H9 (cell line): Measurements from ENCODE around the gene HNF4A. TPM values are rescaled to one million over a fixed set of nuclear protein-coding genes. Genes with fewer than 3 reads are reported as not detected.

ENCODE experiments used
- DNase-seq: peaks from one replicate; pipeline ENCODE4 v3.0.0-alpha.2; 2017
- H2AFZ ChIP-seq: one replicate; pipeline ENCODE4 v1.6.1; 2013; ENCODE audit warnings: mild to moderate bottlenecking, low read length, control low read depth, moderate library complexity
- H2AK5ac ChIP-seq: 2 replicates; pipeline ENCODE4 v1.6.1; 2013; ENCODE audit warnings: low read length, control low read depth, mixed read lengths; ENCODE audit not compliant: insufficient read length
- H2BK120ac ChIP-seq: one replicate; pipeline ENCODE4 v1.6.1; 2013; ENCODE audit warnings: low read depth, mild to moderate bottlenecking, low read length, control low read depth, inconsistent platforms; ENCODE audit not compliant: poor library complexity, severe bottlenecking
- H2BK12ac ChIP-seq: 2 replicates; pipeline ENCODE4 v1.6.1; 2013; ENCODE audit warnings: low read length, control low read depth, mixed read lengths, low read depth; ENCODE audit not compliant: insufficient read length
- H2BK15ac ChIP-seq: 2 replicates; pipeline ENCODE4 v1.6.1; 2013; ENCODE audit warnings: low read depth, low read length, control low read depth
- H2BK20ac ChIP-seq: one replicate; pipeline ENCODE4 v1.6.1; 2013; ENCODE audit warnings: low read depth, mild to moderate bottlenecking, low read length, control low read depth, inconsistent platforms; ENCODE audit not compliant: poor library complexity, severe bottlenecking
- H2BK5ac ChIP-seq: 2 replicates; pipeline ENCODE4 v1.6.1; 2013; ENCODE audit warnings: low read length, control low read depth, mixed read lengths; ENCODE audit not compliant: insufficient read length
- H3K14ac ChIP-seq: 2 replicates; pipeline ENCODE4 v1.6.1; 2013; ENCODE audit warnings: low read length, control low read depth; ENCODE audit not compliant: insufficient read depth
- H3K18ac ChIP-seq: 2 replicates; pipeline ENCODE4 v1.6.1; 2013; ENCODE audit warnings: low read depth, mild to moderate bottlenecking, mixed read lengths, low read length, control low read depth; ENCODE audit not compliant: insufficient read length
- H3K23ac ChIP-seq: 2 replicates; pipeline ENCODE4 v1.6.1; 2013; ENCODE audit warnings: low read length, control low read depth, mixed read lengths, low read depth; ENCODE audit not compliant: insufficient read length
- H3K23me2 ChIP-seq: 2 replicates; pipeline ENCODE4 v1.6.1; 2013; ENCODE audit warnings: low read depth, mild to moderate bottlenecking, mixed read lengths, low read length, control low read depth; ENCODE audit not compliant: insufficient read length, poor library complexity, severe bottlenecking
- H3K27ac ChIP-seq: 2 replicates; pipeline ENCODE4 v1.5.1; 2013; ENCODE audit warnings: low read length, control low read depth, mixed read lengths, low read depth; ENCODE audit not compliant: insufficient read length
- H3K27me3 ChIP-seq: 2 replicates; pipeline ENCODE4 v1.6.1; 2013; ENCODE audit warnings: low read length, control low read depth, inconsistent platforms; ENCODE audit not compliant: insufficient read depth
- H3K4ac ChIP-seq: 2 replicates; pipeline ENCODE4 v1.6.1; 2013; ENCODE audit warnings: low read depth, mild to moderate bottlenecking, control low read depth, inconsistent platforms, low read length, moderate library complexity
- H3K4me1 ChIP-seq: 2 replicates; pipeline ENCODE4 v1.6.1; 2013; ENCODE audit warnings: low read length, control low read depth, inconsistent platforms; ENCODE audit not compliant: insufficient read depth
- H3K4me2 ChIP-seq: 2 replicates; pipeline ENCODE4 v1.6.1; 2013; ENCODE audit warnings: low read length, control low read depth, mixed read lengths; ENCODE audit not compliant: insufficient read length, insufficient read depth
- H3K56ac ChIP-seq: 2 replicates; pipeline ENCODE4 v1.6.1; 2013; ENCODE audit warnings: low read depth, mild to moderate bottlenecking, mixed read lengths, low read length, control low read depth; ENCODE audit not compliant: insufficient read length
- H3K79me1 ChIP-seq: 2 replicates; pipeline ENCODE4 v1.6.1; 2013; ENCODE audit warnings: low read depth, mild to moderate bottlenecking, moderate library complexity, low read length, control low read depth, inconsistent platforms; ENCODE audit not compliant: insufficient read depth, poor library complexity, severe bottlenecking
- H3K79me2 ChIP-seq: 2 replicates; pipeline ENCODE4 v1.6.1; 2013; ENCODE audit warnings: low read length, control low read depth, inconsistent platforms; ENCODE audit not compliant: insufficient read depth
- H3K9ac ChIP-seq: 2 replicates; pipeline ENCODE4 v1.6.1; 2013; ENCODE audit warnings: low read length, control low read depth, mixed read lengths; ENCODE audit not compliant: insufficient read length; ENCODE audit errors: extremely low read depth
- H3K9me3 ChIP-seq: one replicate; pipeline ENCODE4 v1.6.1; 2013; ENCODE audit warnings: low read depth, low read length, inconsistent platforms; ENCODE audit not compliant: control insufficient read depth
- H3T11ph ChIP-seq: one replicate; pipeline ENCODE4 v1.6.1; 2013; ENCODE audit warnings: mild to moderate bottlenecking, low read length, control low read depth, inconsistent platforms
- H4K20me1 ChIP-seq: one replicate; pipeline ENCODE4 v1.6.1; 2013; ENCODE audit not compliant: control insufficient read depth, insufficient read length, insufficient read depth
- H4K5ac ChIP-seq: 2 replicates; pipeline ENCODE4 v1.6.1; 2013; ENCODE audit warnings: low read depth, mild to moderate bottlenecking, mixed read lengths, low read length, control low read depth; ENCODE audit not compliant: insufficient read length
- H4K8ac ChIP-seq: replicated peaks from 2 replicates; pipeline ENCODE4 v1.6.1; 2013; ENCODE audit warnings: low read length, control low read depth, mixed read lengths, low read depth; ENCODE audit not compliant: insufficient read length
- H4K91ac ChIP-seq: 2 replicates; pipeline ENCODE4 v1.6.1; 2013; ENCODE audit warnings: low read depth, mild to moderate bottlenecking, moderate library complexity, mixed read lengths, low read length, control low read depth; ENCODE audit not compliant: insufficient read length
- H3K27ac Mint-ChIP-seq, 3 experiments: 2 replicates in 2 of 3; 3 replicates in 1 of 3; pipeline ENCODE4 v1.8.0; 2020 to 2021; ENCODE audit warnings: mixed read lengths in 3 of 3, mild to moderate bottlenecking in 1 of 3, moderate library complexity in 1 of 3
- H3K27me3 Mint-ChIP-seq: 2 replicates; pipeline ENCODE4 v1.8.0; 2021; ENCODE audit warnings: low read depth, mild to moderate bottlenecking, moderate library complexity, mixed read lengths
- H3K36me3 Mint-ChIP-seq, 3 experiments: 2 replicates in 2 of 3; 3 replicates in 1 of 3; pipeline ENCODE4 v1.8.0; 2020 to 2021; ENCODE audit warnings: low read depth in 3 of 3, mixed read lengths in 3 of 3; ENCODE audit not compliant: insufficient read depth in 1 of 3
- H3K4me1 Mint-ChIP-seq, 2 experiments: 2 replicates each; pipeline ENCODE4 v1.8.0; 2020; ENCODE audit warnings: mixed read lengths in 2 of 2
- H3K4me3 Mint-ChIP-seq, 2 experiments: 2 replicates in 1 of 2; 3 replicates in 1 of 2; pipeline ENCODE4 v1.8.0; 2020 to 2021; ENCODE audit warnings: mild to moderate bottlenecking in 2 of 2, mixed read lengths in 2 of 2, moderate library complexity in 1 of 2
- H3K9me3 Mint-ChIP-seq, 2 experiments: 2 replicates in 1 of 2; 3 replicates in 1 of 2; pipeline ENCODE4 v1.8.0; 2020; ENCODE audit warnings: mild to moderate bottlenecking in 2 of 2, mixed read lengths in 2 of 2, moderate library complexity in 1 of 2
- CTCF ChIP-seq: fragments of 200-600 bp; sonication (generic); conservative IDR thresholded peaks from 3 replicates; pipeline ENCODE4 v1.8.0; 2021; ENCODE audit warnings: antibody characterized with exemption, mild to moderate bottlenecking
- WGBS: extraction: QIAGEN DNeasy Blood & Tissue Kit; methylation state at CpG from one replicate; pipeline ENCODE4 v1.1.7; 2013; ENCODE audit warnings: missing lambda C conversion rate, low lambda C conversion rate, mixed read lengths; ENCODE audit not compliant: insufficient read length; ENCODE audit errors: extremely low coverage; 5-methylcytosine and 5-hydroxymethylcytosine counted together
- total RNA-seq: library from RNA; stranded (reverse); gene quantifications from 2 replicates; pipeline ENCODE4 v1.2.1, GENCODE V29; 2021

The HNF4A gene
- total RNA-seq, 1 experiment from 2014 or later, result not detected

- no peak overlapping the region for H2AFZ ChIP-seq
- peaks cover 6% of the 10 kb centered on the region for H3K27me3 Mint-ChIP-seq
- H3K23me2 ChIP-seq, result no peaks in the 10 kb centered on the region
- H3K9me3 ChIP-seq, result no peaks in the 10 kb centered on the region
- H4K8ac ChIP-seq, result no peak overlapping the region
- no peaks in the 10 kb centered on the region for H3K27me3 ChIP-seq
- H3K9me3 Mint-ChIP-seq, result peaks cover 0 to 3% of the 10 kb centered on the region in 2 experiments; a peak in 2 of 5 replicates
- H3K36me3 Mint-ChIP-seq, result no peaks in the 10 kb centered on the region
- no peak overlapping the region for H3K9ac ChIP-seq
- no peaks in the 10 kb centered on the region for H3K4me1 ChIP-seq
- no peaks in the 10 kb centered on the region for H3K79me1 ChIP-seq
- H3K18ac ChIP-seq, result no peak overlapping the region
- H4K5ac ChIP-seq, result no peak overlapping the region
- H3K23ac ChIP-seq, result no peak overlapping the region
- DNase-seq, result no peak
- H3K27ac ChIP-seq, result no peak overlapping the region
- H3K4me1 Mint-ChIP-seq, result peaks cover 0 to 6% of the 10 kb centered on the region in 2 experiments; a peak in 2 of 4 replicates
- no CpG with 5 or more reads among the region's 17 CpGs for WGBS
- no peak overlapping the region for H2AK5ac ChIP-seq
- no peak overlapping the region for H3K56ac ChIP-seq
- no peak for TF ChIP-seq CTCF
- no peak overlapping the region for H2BK12ac ChIP-seq
- H4K20me1 ChIP-seq, result no peaks in the 10 kb centered on the region
- H3K79me2 ChIP-seq, result no peaks in the 10 kb centered on the region
- no peak overlapping the region for H2BK20ac ChIP-seq
- H3K14ac ChIP-seq, result no peak overlapping the region
- H2BK5ac ChIP-seq, result no peak overlapping the region
- no peak overlapping the region for H3K4me2 ChIP-seq
- H2BK15ac ChIP-seq, result no peak overlapping the region
- H3K4ac ChIP-seq, result no peak overlapping the region
- no peak overlapping the region; a peak in 1 of 5 replicates for H3K4me3 Mint-ChIP-seq
- H2BK120ac ChIP-seq, result no peak overlapping the region
- H3T11ph ChIP-seq, result no peak overlapping the region
- no peak overlapping the region for H3K27ac Mint-ChIP-seq
- no peak overlapping the region for H4K91ac ChIP-seq
Measured at GRCh38 chr20:44401770-44402390, 46.4 kb downstream of the HNF4A start.
